NT2/D1 (cell line): Measurements from ENCODE around the gene CALML5.

Source experiments
- SUZ12 ChIP-seq: IDR thresholded peaks from 2 replicates; pipeline ENCODE4 v1.6.1; 2011; ENCODE audit not compliant: insufficient read length, insufficient read depth; ENCODE audit errors: extremely low read depth
- YY1 ChIP-seq: IDR thresholded peaks from 2 replicates; pipeline ENCODE4 v1.6.1; 2011; ENCODE audit not compliant: insufficient read length, insufficient read depth
- ZNF274 ChIP-seq: IDR thresholded peaks from 2 replicates; pipeline ENCODE4 v1.6.1; 2011; ENCODE audit warnings: mild to moderate bottlenecking, low read depth, low read length

DNA sequence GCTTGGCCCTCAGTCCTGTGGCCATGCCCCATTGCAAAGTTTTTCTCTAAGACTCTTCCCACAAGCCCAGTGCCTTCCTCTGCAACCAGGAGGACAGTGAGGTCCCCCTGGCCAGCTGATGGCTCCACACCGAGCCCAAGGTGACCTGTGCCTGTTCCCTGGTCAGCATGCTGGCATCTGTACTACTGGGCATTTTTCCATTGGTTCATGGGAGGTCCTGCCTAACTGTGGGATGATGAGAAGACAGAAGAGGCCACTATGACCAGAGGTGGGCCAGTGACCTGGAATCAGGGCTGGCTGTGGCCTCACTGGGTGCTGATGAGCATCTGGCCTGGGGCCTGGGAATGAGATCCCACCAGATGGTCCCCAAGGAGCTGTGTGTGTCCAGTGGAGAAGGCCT lies 45.6 kb upstream of the CALML5 start:
- no peak for TF ChIP-seq YY1
- no peak for TF ChIP-seq SUZ12
- TF ChIP-seq ZNF274 = no peak
